SHP77 (cell line): Measurements from ENCODE around the gene SLC15A3.
A peak's percentile ranks its signal among the peaks of the same experiment; 100 is the strongest.
"Not testable (repeated sequence)": the region's sequence is repeated elsewhere in the genome, so short reads cannot be mapped to it uniquely, and the experiment has no call there.

Experiments
- DNase-seq, 2 experiments: peaks; one replicate each; lab custom pipeline; 2025; lab: John Stamatoyannopoulos, UW

The SLC15A3 gene

GRCh38 chr11:60974726-60975125, 22.8 kb upstream of the SLC15A3 start:
- DNase-seq: no peak

GRCh38 chr11:60974316-60974715, 22.3 kb upstream of the SLC15A3 start:
- DNase-seq: not testable (repeated sequence)

GRCh38 chr11:60973699-60974098, 21.7 kb upstream of the SLC15A3 start:
- no peak for DNase-seq

GRCh38 chr11:60972182-60973030, 20.4 kb upstream of the SLC15A3 start:
- DNase-seq: no peak

- DNase-seq: no peak
These were observed 19.5 kb upstream of the SLC15A3 start, which contains the start of gene CD6 for GRCh38 chr11:60971520-60971919. Gene CD6 (plus strand): TSS chr11:60971680. CDS start chr11:60971866, 186 bp downstream.

GRCh38 chr11:60970890-60971289, 18.9 kb upstream of the SLC15A3 start:
- DNase-seq: no peak

GRCh38 chr11:60970369-60970774, 18.4 kb upstream of the SLC15A3 start:
- peak in 1 of 2 experiments; percentile 27 for DNase-seq

GRCh38 chr11:60968223-60968622, 16.2 kb upstream of the SLC15A3 start:
- no peak for DNase-seq

- DNase-seq: no peak
These were observed 14.9 kb upstream of the SLC15A3 start for GRCh38 chr11:60966890-60967289.

GRCh38 chr11:60964801-60965200, 12.8 kb upstream of the SLC15A3 start:
- DNase-seq: no peak

- no peak for DNase-seq
These were observed 8.4 kb upstream of the SLC15A3 start for GRCh38 chr11:60960405-60960804.

- DNase-seq: no peak
These were observed 7.5 kb upstream of the SLC15A3 start for GRCh38 chr11:60959431-60959830.

- no peak for DNase-seq
These were observed 5.2 kb upstream of the SLC15A3 start for GRCh38 chr11:60957188-60957587.

GRCh38 chr11:60955571-60955970, 3.6 kb upstream of the SLC15A3 start:
- DNase-seq: no peak

- no peak for DNase-seq
These were observed 2.4 kb upstream of the SLC15A3 start for GRCh38 chr11:60954421-60954820.

- DNase-seq: no peak
These were observed 1.8 kb upstream of the SLC15A3 start for GRCh38 chr11:60953781-60954180.

- no peak for DNase-seq
These were observed 780 bp upstream of the SLC15A3 start for GRCh38 chr11:60952742-60953170.

- no peak for DNase-seq
These were observed 421 bp downstream of the SLC15A3 start for GRCh38 chr11:60951606-60951903.

GRCh38 chr11:60950933-60951605, 907 bp downstream of the SLC15A3 start:
- no peak for DNase-seq

- no peak for DNase-seq
These were observed 2.0 kb downstream of the SLC15A3 start for GRCh38 chr11:60950024-60950423.

GRCh38 chr11:60948250-60948649, 3.7 kb downstream of the SLC15A3 start:
- DNase-seq: no peak

- DNase-seq: no peak
These were observed 4.3 kb downstream of the SLC15A3 start for GRCh38 chr11:60947700-60948099.

- peak in 1 of 2 experiments; percentile 24 for DNase-seq
These were observed 5.2 kb downstream of the SLC15A3 start for GRCh38 chr11:60946601-60947264.
